ENCODE measurements around the gene TRDN. TPM values are rescaled to one million over a fixed set of nuclear protein-coding genes. Genes with fewer than 3 reads are reported as not detected.

TRDN gene
- polyA plus RNA-seq, 1 donor from 2014 or later, result not detected

DNA sequence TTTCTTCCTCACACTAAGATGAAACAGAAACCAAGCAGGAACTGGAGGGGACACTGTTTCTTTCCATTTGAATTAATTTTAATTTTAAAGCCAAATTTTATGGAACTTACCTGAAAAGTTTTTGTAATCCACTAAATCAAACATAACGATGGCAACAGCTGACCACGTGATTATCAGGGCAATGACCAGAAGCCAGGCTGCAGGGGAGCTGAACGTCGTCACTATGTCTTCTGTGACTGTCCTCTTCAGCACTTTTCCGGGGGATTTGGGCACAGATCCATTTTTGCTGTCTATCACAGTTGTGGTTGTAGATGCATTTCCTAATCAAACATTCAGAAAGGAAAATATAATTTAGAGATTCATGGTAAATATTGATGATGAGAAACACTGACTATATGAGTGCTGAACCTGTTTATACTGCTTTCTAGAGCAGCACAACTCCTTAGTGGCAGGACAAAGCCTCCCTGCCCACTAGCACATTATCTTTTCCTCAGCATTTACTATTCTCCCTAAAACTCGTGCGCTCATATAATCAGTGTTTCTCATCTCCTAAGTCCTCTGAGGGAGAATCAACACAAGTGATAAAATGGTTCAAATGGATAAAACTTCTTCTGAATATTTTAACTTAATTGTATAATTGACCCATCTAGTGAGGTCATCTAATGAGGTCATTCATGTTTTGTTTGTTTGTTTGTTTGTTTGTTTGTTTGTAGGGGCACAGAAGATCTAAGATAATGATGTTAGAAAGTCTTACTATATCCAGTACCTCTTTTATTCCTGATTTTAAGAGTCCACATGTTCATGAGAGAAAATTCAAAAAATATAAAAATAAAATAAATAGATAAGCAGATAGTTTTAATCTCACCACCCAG lies 65.7 kb downstream of the TRDN start:
- Histone ChIP-seq H2AFZ (ENCODE audit: low read depth, low read length) (no peak overlapping the region), H3K27ac (ENCODE audit: low read length) (no peak overlapping the region), H3K9ac (ENCODE audit: low read length) (no peak overlapping the region), H3K4me2 (ENCODE audit: low read length) (no peak overlapping the region), H3K9me3 (ENCODE audit: low read length) (no peaks in the 10 kb centered on the region), H3F3A (ENCODE audit: insufficient read depth, low read length, poor library complexity, severe bottlenecking) (no peaks in the 10 kb centered on the region), H4K20me1 (ENCODE audit: insufficient read depth) (no peaks in the 10 kb centered on the region), H3K4me3 (ENCODE audit: low read length) (no peak overlapping the region), H3K9me2 (ENCODE audit: insufficient read depth, low read length) (no peaks in the 10 kb centered on the region), H3K79me2 (replicated peaks; ENCODE audit: insufficient read depth, low read length) (no peaks in the 10 kb centered on the region), H3K27me3 (ENCODE audit: insufficient read depth, low read depth, low read length) (no peaks in the 10 kb centered on the region), H3K36me3 (ENCODE audit: insufficient read depth, low read length) (no peaks in the 10 kb centered on the region)
- TF ChIP-seq, protein P1, sequence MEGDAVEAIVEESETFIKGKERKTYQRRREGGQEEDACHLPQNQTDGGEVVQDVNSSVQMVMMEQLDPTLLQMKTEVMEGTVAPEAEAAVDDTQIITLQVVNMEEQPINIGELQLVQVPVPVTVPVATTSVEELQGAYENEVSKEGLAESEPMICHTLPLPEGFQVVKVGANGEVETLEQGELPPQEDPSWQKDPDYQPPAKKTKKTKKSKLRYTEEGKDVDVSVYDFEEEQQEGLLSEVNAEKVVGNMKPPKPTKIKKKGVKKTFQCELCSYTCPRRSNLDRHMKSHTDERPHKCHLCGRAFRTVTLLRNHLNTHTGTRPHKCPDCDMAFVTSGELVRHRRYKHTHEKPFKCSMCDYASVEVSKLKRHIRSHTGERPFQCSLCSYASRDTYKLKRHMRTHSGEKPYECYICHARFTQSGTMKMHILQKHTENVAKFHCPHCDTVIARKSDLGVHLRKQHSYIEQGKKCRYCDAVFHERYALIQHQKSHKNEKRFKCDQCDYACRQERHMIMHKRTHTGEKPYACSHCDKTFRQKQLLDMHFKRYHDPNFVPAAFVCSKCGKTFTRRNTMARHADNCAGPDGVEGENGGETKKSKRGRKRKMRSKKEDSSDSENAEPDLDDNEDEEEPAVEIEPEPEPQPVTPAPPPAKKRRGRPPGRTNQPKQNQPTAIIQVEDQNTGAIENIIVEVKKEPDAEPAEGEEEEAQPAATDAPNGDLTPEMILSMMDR (IDR thresholded peaks at IDR 0.05; ENCODE audit: poor library complexity, severe bottlenecking), result no peak
- TF ChIP-seq TAF1 (IDR thresholded peaks at IDR 0.05; ENCODE audit: low read depth), result no peak
- TF ChIP-seq EZH2 (IDR thresholded peaks at IDR 0.05; ENCODE audit: borderline replicate concordance, insufficient read depth, low read length, poor library complexity, severe bottlenecking), result no peak
- TF ChIP-seq POLR2AphosphoS5 (IDR thresholded peaks at IDR 0.05), result no peak
- no peak for TF ChIP-seq EP300 (conservative IDR thresholded peaks at IDR 0.05; ENCODE audit: poor library complexity, severe bottlenecking)
- TF ChIP-seq SMC3 (conservative IDR thresholded peaks at IDR 0.05; ENCODE audit: poor library complexity), result no peak
- TF ChIP-seq MXI1 (conservative IDR thresholded peaks at IDR 0.05; ENCODE audit: poor library complexity, severe bottlenecking), result no peak
- TF ChIP-seq, protein P2, sequence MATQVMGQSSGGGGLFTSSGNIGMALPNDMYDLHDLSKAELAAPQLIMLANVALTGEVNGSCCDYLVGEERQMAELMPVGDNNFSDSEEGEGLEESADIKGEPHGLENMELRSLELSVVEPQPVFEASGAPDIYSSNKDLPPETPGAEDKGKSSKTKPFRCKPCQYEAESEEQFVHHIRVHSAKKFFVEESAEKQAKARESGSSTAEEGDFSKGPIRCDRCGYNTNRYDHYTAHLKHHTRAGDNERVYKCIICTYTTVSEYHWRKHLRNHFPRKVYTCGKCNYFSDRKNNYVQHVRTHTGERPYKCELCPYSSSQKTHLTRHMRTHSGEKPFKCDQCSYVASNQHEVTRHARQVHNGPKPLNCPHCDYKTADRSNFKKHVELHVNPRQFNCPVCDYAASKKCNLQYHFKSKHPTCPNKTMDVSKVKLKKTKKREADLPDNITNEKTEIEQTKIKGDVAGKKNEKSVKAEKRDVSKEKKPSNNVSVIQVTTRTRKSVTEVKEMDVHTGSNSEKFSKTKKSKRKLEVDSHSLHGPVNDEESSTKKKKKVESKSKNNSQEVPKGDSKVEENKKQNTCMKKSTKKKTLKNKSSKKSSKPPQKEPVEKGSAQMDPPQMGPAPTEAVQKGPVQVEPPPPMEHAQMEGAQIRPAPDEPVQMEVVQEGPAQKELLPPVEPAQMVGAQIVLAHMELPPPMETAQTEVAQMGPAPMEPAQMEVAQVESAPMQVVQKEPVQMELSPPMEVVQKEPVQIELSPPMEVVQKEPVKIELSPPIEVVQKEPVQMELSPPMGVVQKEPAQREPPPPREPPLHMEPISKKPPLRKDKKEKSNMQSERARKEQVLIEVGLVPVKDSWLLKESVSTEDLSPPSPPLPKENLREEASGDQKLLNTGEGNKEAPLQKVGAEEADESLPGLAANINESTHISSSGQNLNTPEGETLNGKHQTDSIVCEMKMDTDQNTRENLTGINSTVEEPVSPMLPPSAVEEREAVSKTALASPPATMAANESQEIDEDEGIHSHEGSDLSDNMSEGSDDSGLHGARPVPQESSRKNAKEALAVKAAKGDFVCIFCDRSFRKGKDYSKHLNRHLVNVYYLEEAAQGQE (IDR thresholded peaks at IDR 0.05; ENCODE audit: borderline replicate concordance), result no peak
- no peak for TF ChIP-seq RAD21 (conservative IDR thresholded peaks at IDR 0.05)

DNA sequence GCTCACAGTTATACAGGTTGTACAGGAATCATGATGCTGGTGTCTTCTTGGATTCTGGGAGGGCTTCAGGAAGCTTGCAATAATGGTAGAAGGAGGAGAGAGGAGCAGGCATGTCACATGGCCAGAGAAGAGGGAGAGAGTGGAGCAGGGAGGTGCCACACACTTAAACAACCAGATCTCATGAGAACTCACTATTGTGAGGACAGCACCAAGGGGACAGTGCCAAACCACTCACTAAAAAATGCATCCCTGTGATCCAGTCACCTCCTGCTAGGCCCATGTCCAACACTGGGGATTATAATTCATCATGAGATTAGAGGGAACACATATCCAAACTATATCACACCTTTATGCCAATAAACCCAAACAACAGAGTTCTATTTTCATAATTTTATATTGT lies 67.2 kb downstream of the TRDN start:
- H3K4me3 ChIP-seq (ENCODE audit: low read length), result no peak overlapping the region
- H3F3A ChIP-seq (ENCODE audit: insufficient read depth, low read length, poor library complexity, severe bottlenecking), result no peaks in the 10 kb centered on the region
- no peaks in the 10 kb centered on the region for H3K9me3 ChIP-seq (ENCODE audit: low read length)
- no peak overlapping the region for H2AFZ ChIP-seq (ENCODE audit: low read depth, low read length)
- H4K20me1 ChIP-seq (ENCODE audit: insufficient read depth), result no peaks in the 10 kb centered on the region
- H3K9ac ChIP-seq (ENCODE audit: low read length), result no peak overlapping the region
- no peaks in the 10 kb centered on the region for H3K27me3 ChIP-seq (ENCODE audit: insufficient read depth, low read depth, low read length)
- TF ChIP-seq TAF1 (IDR thresholded peaks at IDR 0.05; ENCODE audit: low read depth) (no peak), RAD21 (conservative IDR thresholded peaks at IDR 0.05) (no peak), MXI1 (conservative IDR thresholded peaks at IDR 0.05; ENCODE audit: poor library complexity, severe bottlenecking) (no peak), SMC3 (conservative IDR thresholded peaks at IDR 0.05; ENCODE audit: poor library complexity) (no peak), EP300 (conservative IDR thresholded peaks at IDR 0.05; ENCODE audit: poor library complexity, severe bottlenecking) (no peak), POLR2AphosphoS5 (IDR thresholded peaks at IDR 0.05) (no peak)
- TF ChIP-seq, protein P1 (IDR thresholded peaks at IDR 0.05; ENCODE audit: poor library complexity, severe bottlenecking), result no peak
- no peaks in the 10 kb centered on the region for H3K79me2 ChIP-seq (replicated peaks; ENCODE audit: insufficient read depth, low read length)
- H3K9me2 ChIP-seq (ENCODE audit: insufficient read depth, low read length), result no peaks in the 10 kb centered on the region
- H3K4me2 ChIP-seq (ENCODE audit: low read length), result no peak overlapping the region
- H3K36me3 ChIP-seq (ENCODE audit: insufficient read depth, low read length), result no peaks in the 10 kb centered on the region
- H3K27ac ChIP-seq (ENCODE audit: low read length), result no peak overlapping the region
